Measurements from ENCODE around the gene SIRT4. TPM values are rescaled to one million over a fixed set of nuclear protein-coding genes. Genes with fewer than 3 reads are reported as not detected.
A peak's percentile ranks its signal among the peaks of the same experiment; 100 is the strongest.

The SIRT4 gene
- polyA plus RNA-seq, 1 donor, result 3.3 TPM

DNA sequence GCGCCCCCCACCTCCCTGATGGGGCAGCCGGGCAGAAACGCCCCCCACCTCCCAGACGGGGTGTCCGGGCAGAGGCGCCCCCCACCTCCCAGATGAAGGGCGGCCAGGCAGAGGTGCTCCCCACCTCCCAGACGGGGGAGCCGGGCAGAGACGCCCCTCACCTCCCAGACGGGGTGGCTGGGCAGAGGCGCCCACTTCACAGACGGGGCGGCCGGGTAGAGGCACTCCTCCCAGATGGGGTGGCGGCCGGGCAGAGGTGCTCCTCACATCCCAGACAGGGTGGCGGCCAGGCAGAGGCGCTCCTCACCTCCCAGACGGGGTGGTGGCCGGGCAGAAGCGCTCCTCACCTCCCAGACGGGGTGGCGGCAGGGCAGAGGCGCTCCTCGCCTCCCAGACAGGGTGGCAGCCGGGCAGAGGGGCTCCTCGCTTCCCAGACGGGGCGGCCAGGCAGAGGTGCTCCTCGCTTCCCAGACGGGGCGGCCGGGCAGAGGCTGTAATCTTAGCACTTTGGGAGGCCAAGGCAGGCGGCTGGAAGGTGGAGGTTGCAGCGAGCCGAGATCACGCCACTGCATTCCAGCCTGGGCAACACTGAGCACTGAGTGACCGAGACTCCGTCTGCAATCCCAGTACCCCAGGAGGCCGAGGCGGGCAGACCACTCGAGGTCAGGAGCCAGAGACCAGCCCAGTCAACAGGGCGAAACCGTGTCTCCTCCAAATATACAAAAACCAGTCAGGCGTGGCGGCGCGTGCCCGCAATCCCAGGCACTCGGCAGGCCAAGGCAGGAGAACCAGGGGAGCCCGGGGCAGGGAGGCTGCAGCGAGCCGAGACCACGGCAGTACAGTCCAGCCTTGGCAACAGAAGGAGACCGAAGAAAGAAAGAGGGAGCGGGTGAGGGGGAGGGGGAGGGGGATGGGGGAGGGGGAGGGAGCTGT lies 23.7 kb upstream of the SIRT4 start:
- DNase-seq, result no peak

DNA sequence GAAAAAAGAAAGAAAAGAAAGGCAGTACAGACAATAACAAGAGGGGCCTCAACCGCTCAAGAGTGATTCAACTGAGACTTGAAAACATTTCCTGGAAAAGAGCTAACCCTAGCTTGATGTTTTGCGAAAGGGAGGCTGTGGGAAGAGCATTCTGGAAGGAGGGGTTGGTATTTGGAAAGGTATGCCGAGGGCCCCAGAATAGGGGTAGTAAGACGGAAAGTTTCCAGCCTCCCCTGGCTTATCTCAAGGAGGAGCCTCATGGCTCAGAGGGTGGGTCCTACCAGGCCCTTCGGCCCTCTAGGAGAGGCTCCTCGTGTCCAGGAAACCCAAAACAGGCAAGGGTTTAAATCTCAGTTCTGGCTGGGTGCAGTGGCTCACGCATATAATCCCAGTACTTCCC lies 18.8 kb upstream of the SIRT4 start:
- DNase-seq, result no peak

DNA sequence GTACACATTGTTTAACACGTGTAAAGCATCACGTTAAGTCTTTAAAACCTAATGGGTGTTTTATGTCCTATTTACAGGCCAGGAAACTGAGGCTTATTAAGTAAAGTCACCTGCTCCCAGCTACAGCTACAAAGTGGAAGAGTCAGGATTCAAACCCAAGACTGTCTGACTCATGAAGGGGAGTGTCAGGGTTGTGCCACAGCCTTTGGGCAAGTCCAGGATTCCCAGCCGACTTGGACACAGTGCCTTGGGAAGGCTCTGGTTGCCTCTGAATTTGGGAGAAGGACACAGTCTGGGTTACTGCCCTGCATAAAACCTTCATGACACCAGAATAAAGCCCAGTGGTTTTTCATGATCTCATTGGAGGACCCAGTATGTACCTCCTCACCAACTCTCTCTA lies 17.7 kb upstream of the SIRT4 start:
- DNase-seq, result no peak

DNA sequence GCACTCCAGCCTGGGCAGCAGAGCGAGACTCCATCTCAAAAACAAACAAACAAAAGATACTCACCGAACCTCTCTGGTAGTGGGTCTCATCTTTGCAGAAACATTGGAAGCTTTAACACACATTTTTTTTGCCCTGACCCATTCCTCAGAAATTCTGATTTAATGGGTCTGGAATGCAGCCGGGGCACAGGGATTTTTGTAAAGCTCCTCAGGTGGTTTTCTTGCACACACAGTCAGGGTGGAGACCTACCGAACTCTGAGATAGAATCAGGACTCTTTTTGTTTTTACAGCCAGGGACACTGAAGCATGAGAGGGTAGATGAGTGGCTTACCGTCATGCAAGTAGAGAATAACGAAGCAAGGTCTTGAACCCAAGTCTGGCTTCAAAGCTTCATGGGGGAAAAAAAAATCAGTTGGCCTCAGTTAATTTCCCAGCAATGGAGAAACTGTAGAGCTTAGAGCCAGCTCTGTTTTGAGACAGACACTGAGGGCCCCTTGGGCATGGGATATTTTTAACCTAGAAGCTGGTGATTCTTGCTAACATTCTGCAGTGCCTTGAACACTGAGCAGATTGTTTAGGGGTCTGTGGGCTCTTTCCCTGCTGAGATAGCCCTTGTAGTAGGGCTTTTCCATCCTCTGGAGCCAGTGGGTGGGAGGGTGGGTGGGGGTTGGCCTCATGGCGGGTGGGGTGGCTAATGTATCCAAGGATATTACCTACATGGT lies 15.2 kb upstream of the SIRT4 start:
- no peak for DNase-seq

DNA sequence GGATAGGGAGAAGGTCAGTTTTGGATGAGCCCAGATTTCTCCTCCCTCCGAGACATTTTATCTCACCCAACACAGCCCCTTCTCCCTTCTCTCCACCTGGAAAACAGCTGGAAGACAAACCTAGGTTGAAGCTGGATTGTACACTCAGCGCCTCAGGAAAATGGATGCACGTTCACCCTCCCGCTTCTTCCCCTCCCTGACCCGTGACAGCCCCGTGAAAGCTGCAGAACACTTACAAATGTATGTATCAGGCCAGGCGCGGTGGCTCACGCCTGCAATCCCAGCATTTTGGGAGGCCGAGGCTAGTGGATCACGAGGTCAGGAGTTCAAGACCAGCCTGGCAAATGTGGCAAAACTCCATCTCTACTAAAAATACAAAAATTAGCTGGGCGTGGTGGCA lies 14.6 kb upstream of the SIRT4 start:
- DNase-seq, result no peak

DNA sequence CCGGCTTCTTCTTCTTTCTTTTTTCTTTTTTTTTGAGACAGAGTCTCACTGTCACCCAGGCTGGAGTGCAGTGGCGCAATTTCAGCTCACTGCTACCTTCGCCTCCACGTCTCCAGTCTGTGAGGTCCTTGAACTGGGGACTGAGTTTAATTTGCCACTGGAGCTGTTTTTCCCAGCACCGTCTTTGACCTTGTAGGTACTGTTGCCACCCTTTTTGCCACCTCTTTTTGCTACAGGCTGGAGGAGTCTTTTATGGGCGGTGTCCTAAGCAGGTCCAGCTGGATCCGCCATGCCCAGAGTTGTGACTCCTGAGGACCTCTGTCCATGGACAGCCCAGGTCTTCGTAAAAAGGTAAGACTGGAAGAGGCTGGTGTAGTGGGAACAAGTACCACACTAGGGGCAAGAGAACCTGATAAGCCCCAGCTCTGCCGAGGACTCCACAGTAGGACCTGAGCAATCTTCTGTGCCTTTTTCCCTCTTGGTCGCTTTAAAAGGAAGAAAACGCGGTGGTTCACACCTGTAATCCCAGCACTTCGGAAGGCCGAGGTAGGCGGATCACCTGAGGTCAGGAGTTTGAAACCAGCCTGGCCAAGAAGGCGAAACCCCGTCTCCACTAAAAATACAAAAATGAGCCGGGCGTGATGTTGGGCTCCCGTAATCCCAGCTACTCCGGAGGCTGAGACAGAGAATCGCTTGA lies 11.4 kb upstream of the SIRT4 start:
- peak; percentile 27 for DNase-seq

DNA sequence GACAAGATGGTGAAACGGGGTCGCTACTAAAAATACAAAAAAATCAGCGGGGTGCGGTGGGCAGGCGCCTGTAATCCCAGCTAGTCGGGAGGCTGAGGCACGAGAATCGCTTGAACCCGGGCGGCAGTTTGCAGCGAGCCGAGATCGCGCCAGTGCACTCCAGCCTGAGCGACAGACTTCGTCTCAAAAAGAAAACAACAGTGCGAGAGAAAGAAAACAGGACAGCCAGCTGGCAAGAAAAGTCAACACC lies 9.8 kb upstream of the SIRT4 start:
- DNase-seq, result no peak

DNA sequence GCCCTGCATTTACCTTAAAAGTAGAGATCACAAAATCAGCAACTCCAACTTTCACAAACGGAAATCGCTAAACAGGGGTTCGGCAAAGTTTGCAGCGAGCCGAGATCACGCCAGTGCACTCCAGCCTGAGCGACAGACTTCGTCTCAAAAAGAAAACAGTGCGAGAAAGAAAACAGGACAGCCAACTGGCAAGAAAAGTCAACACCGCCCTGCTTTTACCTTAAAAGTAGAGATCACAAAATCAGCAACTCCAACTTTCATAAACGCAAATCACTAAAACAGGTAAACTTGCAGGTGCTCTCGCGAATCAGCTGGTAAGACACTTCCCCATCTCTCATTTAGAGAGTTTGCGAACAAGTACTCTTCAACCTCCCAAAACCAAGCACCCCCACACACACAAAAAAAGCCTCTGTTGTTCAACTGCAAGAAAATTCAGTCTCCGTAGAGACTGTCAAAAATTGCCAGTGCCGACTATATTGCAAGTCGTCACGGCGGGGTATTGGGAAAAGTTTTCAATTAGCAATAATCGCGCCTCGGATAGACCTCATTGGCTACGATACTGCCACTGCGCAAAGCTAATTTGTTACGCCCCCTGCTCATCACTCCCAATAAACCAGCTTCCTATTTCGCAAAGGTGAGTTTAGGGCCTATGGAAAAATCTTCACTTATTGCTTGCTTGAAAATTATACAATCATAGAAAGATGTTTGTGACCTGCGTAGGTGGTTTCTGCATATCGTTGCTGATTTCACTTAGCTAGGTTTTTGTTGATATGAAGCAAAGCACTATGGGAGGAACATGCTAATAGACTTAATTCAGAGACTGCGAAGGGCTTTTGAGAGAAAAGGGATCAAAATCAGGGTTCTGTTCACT lies 9.2 kb upstream of the SIRT4 start, which contains the start of gene RNU4-1:
Gene RNU4-1 (minus strand): TSS at position 577 of the 871 bp plus-strand sequence.
- peak; percentile 82 for DNase-seq

DNA sequence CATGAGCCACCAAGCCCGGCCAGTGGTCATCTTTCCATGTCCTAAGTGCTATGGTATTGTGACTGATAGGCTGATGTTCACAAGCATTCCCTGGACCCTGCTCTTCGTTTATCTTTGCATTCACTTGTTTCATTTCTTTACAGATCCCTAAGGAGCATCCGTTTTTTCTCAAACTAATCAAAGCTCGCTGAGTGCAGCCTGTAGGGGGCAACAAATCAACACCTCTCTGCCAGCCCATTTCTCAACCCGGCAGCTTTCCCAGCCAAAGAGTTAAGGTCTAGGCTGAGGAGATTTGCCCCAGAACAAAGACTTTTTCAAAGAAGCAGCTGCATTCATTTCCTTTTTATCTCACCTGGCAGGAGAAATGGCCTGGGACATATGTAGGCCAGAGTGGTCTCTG lies 12.1 kb downstream of the SIRT4 start:
- DNase-seq, result no peak

DNA sequence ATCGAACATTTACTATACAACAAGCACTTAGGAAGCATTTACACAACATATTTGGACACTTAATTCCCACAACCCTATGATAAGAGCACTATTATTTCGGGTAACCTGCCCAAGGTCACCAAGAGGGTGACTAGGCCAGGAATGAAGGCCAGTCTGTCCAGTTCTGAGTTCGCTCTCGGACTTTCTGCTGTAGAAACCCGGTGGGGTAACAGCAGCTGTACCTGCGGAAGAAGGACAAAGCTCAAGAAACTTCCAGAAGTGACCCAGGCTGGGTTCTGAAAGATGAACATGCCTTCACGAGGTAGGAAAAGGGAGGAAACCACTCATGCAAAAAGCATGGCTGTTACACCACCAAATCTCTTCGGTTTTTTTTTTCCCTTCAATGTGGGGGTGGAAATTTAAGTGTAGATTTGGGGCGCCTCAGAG lies 14.7 kb downstream of the SIRT4 start:
- DNase-seq, result no peak

DNA sequence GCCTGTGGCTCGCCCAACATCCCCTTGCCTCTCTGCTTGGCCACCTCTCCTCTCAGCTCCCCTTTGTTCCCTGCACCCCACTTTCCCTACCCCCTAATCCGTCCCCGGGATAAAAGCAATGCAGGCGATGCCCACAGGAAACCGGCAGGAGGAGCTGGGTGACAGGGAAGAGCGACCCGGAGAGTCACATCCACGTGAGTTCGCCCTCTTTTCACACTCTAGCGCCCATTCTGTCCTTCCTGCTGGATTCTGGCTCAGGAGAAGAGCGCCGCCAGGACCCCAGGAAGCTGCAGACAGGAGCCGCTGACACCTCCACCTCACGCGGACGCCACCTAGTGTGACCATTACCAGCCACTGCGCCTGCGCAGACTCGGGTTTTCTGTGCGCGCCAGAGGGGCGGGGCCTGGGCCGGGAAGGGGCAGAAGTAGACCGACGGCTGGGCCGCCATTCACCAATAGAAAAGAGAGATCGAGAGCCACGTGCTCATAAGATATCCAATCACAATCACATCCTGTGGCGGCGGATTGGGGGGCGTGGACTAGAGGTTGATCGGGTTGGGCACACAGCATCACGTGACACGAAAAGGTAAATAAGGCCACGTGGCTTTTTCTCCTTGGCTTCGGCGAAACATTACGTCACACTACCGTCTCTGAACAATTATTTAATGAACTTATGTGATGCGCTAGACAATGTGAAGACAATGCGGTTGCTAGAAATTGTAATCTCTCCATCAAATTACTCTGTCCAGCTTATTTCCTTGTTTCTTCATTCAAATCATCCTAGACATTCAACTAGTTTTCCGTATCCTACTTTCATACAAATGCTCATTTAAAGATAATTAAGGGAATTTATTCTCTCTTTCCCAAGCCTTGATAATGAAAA lies 15.3 kb downstream of the SIRT4 start:
- DNase-seq, result peak; percentile 99

DNA sequence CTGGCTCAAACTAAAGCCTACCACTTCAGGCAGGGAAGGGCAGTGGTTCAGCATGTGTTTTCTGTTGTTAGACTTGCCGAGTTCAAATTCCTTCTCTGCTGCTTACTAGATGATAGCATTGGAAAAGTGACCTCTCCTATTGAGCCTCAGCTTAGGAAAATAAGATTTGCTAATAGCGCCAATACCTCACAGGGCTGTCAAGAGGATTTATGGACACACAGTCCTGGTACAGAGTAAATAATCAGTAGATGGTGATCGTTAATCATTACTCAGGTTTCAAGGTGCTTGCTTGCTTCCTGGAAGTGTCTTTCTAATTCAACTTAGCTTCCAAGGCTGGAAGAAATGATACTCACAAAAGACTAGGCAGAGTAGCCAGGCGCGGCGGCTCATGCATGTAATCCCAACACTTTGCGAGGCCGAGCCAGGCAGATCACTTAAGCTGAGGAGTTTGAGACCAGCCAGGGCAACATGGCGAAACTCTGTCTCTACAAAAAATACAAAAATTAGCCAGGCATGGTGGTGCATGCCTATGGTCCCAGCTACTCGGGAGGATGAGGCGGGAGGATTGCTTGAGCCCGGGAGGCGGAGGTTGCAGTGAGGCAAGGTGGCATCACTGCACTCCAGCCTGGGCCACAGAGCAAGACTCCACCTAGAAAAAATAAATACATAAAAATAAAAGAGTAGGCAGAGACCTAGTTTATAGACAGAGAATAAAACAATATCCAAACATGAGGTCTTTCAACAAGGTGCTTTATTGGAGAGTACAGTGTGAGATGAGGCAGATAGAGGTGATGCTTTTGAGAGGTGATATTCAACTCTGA lies 19.5 kb downstream of the SIRT4 start:
- peak; percentile 46 for DNase-seq

DNA sequence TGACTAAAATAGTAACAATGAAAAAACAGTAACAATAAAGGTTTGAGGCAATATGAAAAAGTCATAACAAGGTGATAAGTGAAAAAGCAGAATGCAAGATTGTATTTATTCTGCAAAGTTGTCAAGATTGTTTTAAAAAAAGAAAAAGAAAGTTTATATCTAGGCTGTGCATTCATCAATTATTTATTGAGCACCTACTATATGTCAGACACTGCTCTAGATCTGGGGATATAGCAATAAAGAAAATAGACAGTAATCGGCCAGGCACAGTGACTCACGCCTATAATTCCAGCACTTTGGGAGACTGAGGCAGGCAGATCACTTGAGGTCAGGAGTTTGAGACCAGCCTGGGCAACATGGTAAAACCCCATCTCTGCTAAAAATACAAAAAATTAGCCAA lies 21.7 kb downstream of the SIRT4 start:
- no peak for DNase-seq

DNA sequence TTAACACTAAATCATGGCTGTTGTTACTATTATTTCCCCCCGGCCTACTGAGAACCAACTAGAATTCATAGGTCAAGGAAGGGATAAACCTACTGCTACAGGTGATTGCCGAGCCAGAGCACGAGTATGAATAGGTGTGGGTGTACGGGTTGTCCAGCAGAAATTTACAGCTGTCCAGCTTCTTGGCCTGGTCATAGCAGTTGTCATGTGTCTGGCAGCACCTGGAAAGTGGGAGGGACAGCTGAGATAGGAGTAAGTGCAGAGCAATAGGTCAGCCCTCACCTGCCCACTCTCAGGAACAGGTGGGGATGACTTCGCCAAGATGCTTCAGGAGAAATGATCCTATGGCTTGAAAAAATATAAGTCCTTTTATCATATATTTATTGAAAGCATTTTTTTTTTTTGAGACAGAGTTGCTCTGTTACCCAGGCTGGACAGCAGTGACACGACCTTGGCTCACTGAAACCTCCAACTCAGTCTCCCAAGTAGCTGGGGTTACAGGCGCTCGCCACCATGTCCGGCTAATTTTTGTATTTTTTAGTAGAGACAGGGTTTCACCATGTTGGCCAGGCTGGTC lies 22.8 kb downstream of the SIRT4 start:
- DNase-seq, result no peak

DNA sequence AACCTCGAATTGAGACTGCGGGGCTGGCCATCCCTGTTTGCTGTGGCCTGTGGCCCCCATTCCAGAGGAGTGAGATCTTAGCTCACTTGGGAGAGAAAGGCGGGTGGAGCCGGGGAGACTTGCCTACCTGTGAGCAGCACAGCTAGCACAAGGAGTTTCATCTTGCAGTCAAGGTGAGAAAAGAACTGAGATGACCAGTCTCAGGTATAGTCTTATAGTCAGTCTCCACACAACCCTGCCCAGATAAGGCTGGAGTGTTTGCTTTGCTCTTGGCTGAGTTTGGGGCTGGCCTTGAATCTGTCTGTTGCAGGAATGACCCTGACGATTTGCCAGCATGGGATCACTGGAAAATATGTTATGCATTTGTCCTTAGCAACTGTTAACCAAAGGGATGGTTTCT lies 25.5 kb downstream of the SIRT4 start, which contains the start of gene PLA2G1B:
Gene PLA2G1B (minus strand): TSS at position 187 of the 400 bp plus-strand sequence. CDS start 26 bp downstream, at position 161.
- DNase-seq, result no peak

DNA sequence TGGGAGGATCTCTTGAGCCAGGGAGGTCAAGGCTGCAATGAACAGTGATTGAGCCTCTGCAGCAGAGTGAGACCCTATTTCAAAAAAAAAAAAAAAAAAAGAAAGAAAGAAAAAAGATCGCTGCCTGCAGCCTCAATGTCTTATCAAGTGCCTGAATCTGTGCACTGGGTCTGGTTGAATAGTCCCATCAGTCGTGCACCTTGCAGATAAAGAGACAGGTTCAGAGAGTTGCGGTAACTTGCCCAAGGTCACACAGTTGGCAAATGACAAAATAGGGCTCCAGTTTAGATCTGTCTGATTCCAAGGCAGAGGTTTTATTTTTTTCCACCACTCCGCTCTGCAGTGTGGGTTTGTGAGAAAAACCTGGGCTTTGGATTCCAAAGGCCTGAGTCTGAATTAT lies 26.1 kb downstream of the SIRT4 start:
- no peak for DNase-seq

DNA sequence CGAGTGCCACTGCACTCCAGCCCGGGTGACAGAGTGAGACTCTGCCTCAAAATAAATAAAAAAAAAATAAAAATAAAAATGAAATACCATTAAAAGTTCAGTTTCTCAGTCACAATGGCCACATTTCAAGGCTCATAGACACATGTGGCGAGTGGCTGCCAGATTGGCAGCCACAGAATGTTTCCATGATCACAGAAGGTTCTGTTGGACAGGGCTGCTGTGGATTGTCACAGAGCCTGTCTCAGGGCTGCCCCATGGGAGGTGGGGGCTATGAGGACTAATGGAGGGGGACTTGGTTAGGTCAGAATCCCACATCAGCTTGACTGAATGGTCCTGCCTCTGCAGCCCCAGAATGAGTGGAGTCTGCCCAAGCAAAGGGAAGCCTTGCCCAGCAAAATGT lies 29.3 kb downstream of the SIRT4 start:
- no peak for DNase-seq

DNA sequence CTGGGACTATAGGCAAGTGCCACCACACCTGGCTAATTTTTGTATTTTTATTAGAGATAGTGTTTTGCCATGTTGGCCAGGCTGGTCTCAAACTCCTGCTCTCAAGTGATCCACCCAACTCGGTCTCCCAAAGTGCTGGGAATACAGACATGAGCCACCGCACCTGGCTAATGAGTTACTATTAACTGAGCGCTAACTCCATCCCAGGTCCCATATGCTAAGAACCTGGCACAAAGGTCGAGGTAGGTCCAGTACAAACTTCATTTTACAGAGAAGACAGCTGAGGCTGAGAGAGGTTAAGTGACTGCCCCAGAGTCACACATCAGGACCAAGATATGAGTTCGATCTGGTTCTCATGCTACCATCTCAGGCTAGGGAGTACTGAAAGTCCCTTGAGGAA lies 29.9 kb downstream of the SIRT4 start:
- no peak for DNase-seq

DNA sequence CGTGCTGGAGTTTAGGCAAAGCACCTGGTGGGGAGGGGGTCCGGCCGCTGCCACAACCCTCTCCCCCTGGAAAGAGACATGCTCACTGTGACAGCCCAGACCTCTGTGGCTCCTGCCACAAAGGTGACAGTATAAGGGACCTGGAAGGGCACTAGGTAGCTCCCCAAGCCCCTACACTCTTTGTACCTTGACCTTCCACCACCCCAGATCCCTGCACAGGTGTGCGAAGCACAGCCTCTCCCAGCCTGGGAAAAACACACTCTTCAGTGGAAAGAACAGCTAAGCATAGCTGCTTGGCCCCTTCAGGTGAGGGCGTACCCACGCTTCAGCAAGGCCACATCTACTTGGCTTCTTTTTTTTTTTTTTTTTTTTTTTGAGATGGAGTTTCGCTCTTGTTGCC lies 30.4 kb downstream of the SIRT4 start:
- no peak for DNase-seq

DNA sequence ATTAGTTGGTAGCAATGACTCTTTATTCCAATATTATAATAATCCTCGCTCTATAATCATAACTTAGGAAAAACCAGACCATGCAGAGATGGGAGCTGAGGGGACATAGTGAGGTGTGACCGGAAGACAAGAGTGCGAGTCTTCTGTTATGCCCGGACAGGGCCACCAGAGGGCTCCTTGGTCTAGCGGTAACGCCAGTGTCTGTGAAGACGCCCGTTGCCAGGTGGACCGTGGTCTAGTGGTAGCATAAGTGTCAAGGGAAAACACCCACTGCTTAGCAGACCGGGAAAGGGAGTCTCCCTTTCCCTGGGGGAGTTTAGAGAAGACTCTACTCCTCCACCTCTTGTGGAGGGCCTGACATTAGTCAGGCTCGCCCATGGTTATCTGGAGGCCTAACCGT lies 33.3 kb downstream of the SIRT4 start:
- DNase-seq, result peak; percentile 50
